Peyer's patch (tissue), 4 donors: ENCODE data around the gene PYGB. TPM values are rescaled to one million over a fixed set of nuclear protein-coding genes. Genes with fewer than 3 reads are reported as not detected.

Experiments
- DNase-seq, 3 donors: peaks; one replicate each; pipeline ENCODE4 v3.0.0-alpha.2; 2017 to 2019
- H3K27ac ChIP-seq, 4 donors: fragments of 200-600 bp; sonication (generic); one replicate each; pipeline ENCODE4 v1.5.1; 2016 to 2019
- H3K27me3 ChIP-seq, 2 donors: fragments of 200-600 bp; sonication (generic); one replicate each; pipeline ENCODE4 v1.5.1; 2019
- H3K36me3 ChIP-seq, 3 donors: fragments of 200-600 bp; sonication (generic); one replicate each; pipeline ENCODE4 v1.5.1; 2016 to 2019
- H3K4me1 ChIP-seq, 4 donors: fragments of 200-600 bp; sonication (generic); one replicate each; pipeline ENCODE4 v1.5.1; 2016 to 2019
- H3K4me3 ChIP-seq, 4 donors: fragments of 200-600 bp; sonication (generic); 1 replicate in 3 of 4; 2 replicates in 1 of 4; pipeline ENCODE4 v1.5.1; 2016 to 2019; ENCODE audit warnings: mild to moderate bottlenecking in 1 of 4
- H3K9me3 ChIP-seq, 4 donors: fragments of 200-600 bp; sonication (generic); one replicate each; pipeline ENCODE4 v1.5.1; 2016 to 2019; ENCODE audit warnings: mild to moderate bottlenecking in 1 of 4
- CTCF ChIP-seq, 6 experiments: fragments of 450-650 bp in 4 of 6; fragments of 200-600 bp in 2 of 6; sonication (generic) in 1 of 6; IDR thresholded peaks; one replicate each; pipeline ENCODE4 v1.5.1; 2017 to 2019; ENCODE audit warnings: antibody characterized with exemption in 6 of 6, mild to moderate bottlenecking in 3 of 6, moderate library complexity in 1 of 6
- POLR2A ChIP-seq, 2 donors: fragments of 450-650 bp; IDR thresholded peaks; one replicate each; pipeline ENCODE4 v1.5.1; 2017; ENCODE audit warnings: antibody characterized with exemption in 2 of 2, mild to moderate bottlenecking in 2 of 2, moderate library complexity in 2 of 2
- total RNA-seq, 4 donors: library from RNA; depleted of rRNA; stranded (reverse); fragments of >200 nt; gene quantifications; one replicate each; pipeline ENCODE4 v1.1.0, GENCODE V29; 2016

PYGB gene
- total RNA-seq, 4 donors from 2014 or later: 88.3 to 154 (median 124) TPM

- peak in 2 of 3 donors; percentile 36 to 47 for DNase-seq
- Histone ChIP-seq H3K27me3 (no peaks in the 10 kb centered on the region), H3K4me1 (no peaks in the 10 kb centered on the region), H3K9me3 (no peaks in the 10 kb centered on the region), H3K36me3 (peaks cover 0 to 93% (median 0%) of the 10 kb centered on the region in 3 donors), H3K4me3 (no peak overlapping the region), H3K27ac (no peak overlapping the region)
- no peak for TF ChIP-seq POLR2A (IDR thresholded peaks at IDR 0.05)
- TF ChIP-seq CTCF (IDR thresholded peaks at IDR 0.05): no peak
Measured at GRCh38 chr20:25288291-25289181, 40.7 kb downstream of the PYGB start.

- TF ChIP-seq CTCF (IDR thresholded peaks at IDR 0.05) (no peak), POLR2A (IDR thresholded peaks at IDR 0.05) (no peak)
- no peak overlapping the region for H3K4me3 ChIP-seq
- peaks cover 0 to 3% (median under 1%) of the 10 kb centered on the region in 4 donors for H3K4me1 ChIP-seq
- H3K36me3 ChIP-seq: peaks cover 0 to 88% (median 0%) of the 10 kb centered on the region in 3 donors
- DNase-seq: no peak
- H3K9me3 ChIP-seq: no peaks in the 10 kb centered on the region
- H3K27ac ChIP-seq: no peak overlapping the region
- H3K27me3 ChIP-seq: no peaks in the 10 kb centered on the region
Measured at GRCh38 chr20:25289886-25290597, 42.2 kb downstream of the PYGB start.

GRCh38 chr20:25290646-25291431 is 43.0 kb downstream of the PYGB start:
- peaks cover 0 to 88% (median 0%) of the 10 kb centered on the region in 3 donors for H3K36me3 ChIP-seq
- H3K4me3 ChIP-seq: no peak overlapping the region
- no peak for TF ChIP-seq POLR2A (IDR thresholded peaks at IDR 0.05)
- TF ChIP-seq CTCF (IDR thresholded peaks at IDR 0.05): no peak
- no peaks in the 10 kb centered on the region for H3K9me3 ChIP-seq
- no peaks in the 10 kb centered on the region for H3K27me3 ChIP-seq
- no peak for DNase-seq
- H3K4me1 ChIP-seq: peaks cover 0 to 7% (median 3%) of the 10 kb centered on the region in 4 donors
- no peak overlapping the region for H3K27ac ChIP-seq

GRCh38 chr20:25291432-25292133 is 43.7 kb downstream of the PYGB start:
- H3K27me3 ChIP-seq: no peaks in the 10 kb centered on the region
- H3K9me3 ChIP-seq: no peaks in the 10 kb centered on the region
- H3K4me1 ChIP-seq: peaks cover 0 to 14% (median 3%) of the 10 kb centered on the region in 4 donors
- TF ChIP-seq CTCF (IDR thresholded peaks at IDR 0.05) (no peak), POLR2A (IDR thresholded peaks at IDR 0.05) (no peak)
- H3K4me3 ChIP-seq: no peak overlapping the region
- DNase-seq: no peak
- H3K27ac ChIP-seq: no peak overlapping the region
- H3K36me3 ChIP-seq: peaks cover 0 to 88% (median 0%) of the 10 kb centered on the region in 3 donors
